ENCODE results near the gene TNFRSF8. TPM values are rescaled to one million over a fixed set of nuclear protein-coding genes. Genes with fewer than 3 reads are reported as not detected.
A peak's percentile ranks its signal among the peaks of the same experiment; 100 is the strongest.

The TNFRSF8 gene
- total and polyA plus RNA-seq, 9 of the 15 experiments (the other 6 are each of a cell fraction or from before 2014, with no cell fraction given) = 3.5 to 38.4 (median 17.1) TPM

GRCh38 chr1:12075195-12076114 lies 12.4 kb downstream of the TNFRSF8 start (continued):
- peak; percentile 92 for TF ChIP-seq SNIP1 (IDR thresholded peaks at IDR 0.05; ENCODE audit: low read depth)
- TF ChIP-seq TAF7 (tag; IDR thresholded peaks at IDR 0.05) = peak; percentile 96
- no peak for TF ChIP-seq TBP (optimal IDR thresholded peaks at IDR 0.05; ENCODE audit: low read depth, low read length)
- TF ChIP-seq ZNF395 (CRISPR knock-in tag; IDR thresholded peaks at IDR 0.05) = peak; percentile 100
- TF ChIP-seq MCM2 (IDR thresholded peaks at IDR 0.05; ENCODE audit: low read depth) = no peak
- TF ChIP-seq NR2C1 (IDR thresholded peaks at IDR 0.05) = no peak
- peak; percentile 97 for TF ChIP-seq NR2C1 (tag; IDR thresholded peaks at IDR 0.05)
- peak; percentile 93 for TF ChIP-seq PKNOX1 (IDR thresholded peaks at IDR 0.05)
- no peak for TF ChIP-seq CTCFL (IDR thresholded peaks at IDR 0.05; ENCODE audit: borderline replicate concordance, insufficient read depth, low read depth, low read length, poor library complexity, severe bottlenecking)
- TF ChIP-seq MBD1 (CRISPR knock-in tag; IDR thresholded peaks at IDR 0.05) = peak; percentile 86; the same call in 1 of the 2 replicates
- TF ChIP-seq HDAC3 (IDR thresholded peaks at IDR 0.05; ENCODE audit: borderline replicate concordance, partially characterized antibody) = no peak
- no peak for TF ChIP-seq NELFE (IDR thresholded peaks at IDR 0.05; ENCODE audit: insufficient read depth, insufficient read length)
- no peak for TF ChIP-seq ZNF124 (CRISPR knock-in tag; IDR thresholded peaks at IDR 0.05)
- TF ChIP-seq FOXP1 (CRISPR knock-in tag; IDR thresholded peaks at IDR 0.05) = no peak
- no peak; the same call in 1 of the 2 replicates for TF ChIP-seq LCOR (CRISPR knock-in tag; IDR thresholded peaks at IDR 0.05)
- no peak for TF ChIP-seq SRSF1 (IDR thresholded peaks at IDR 0.05; ENCODE audit: low read depth, low read length)
- peak; percentile 92 to 99 for TF ChIP-seq TEAD1 (CRISPR knock-in tag; IDR thresholded peaks at IDR 0.05)
- TF ChIP-seq DLX4 (CRISPR knock-in tag; IDR thresholded peaks at IDR 0.05) = no peak
- no peak for TF ChIP-seq ZNF12 (CRISPR knock-in tag; IDR thresholded peaks at IDR 0.05)
- peak; percentile 87 for TF ChIP-seq ZNF586 (CRISPR knock-in tag; conservative IDR thresholded peaks at IDR 0.05)
- no peak for TF ChIP-seq KDM4B (IDR thresholded peaks at IDR 0.05; ENCODE audit: borderline replicate concordance in 2 of 2, low read depth in 1 of 2)
